GM19239 (cell line): ENCODE results near the gene PAX1.

Experiments
- DNase-seq: peaks from one replicate; pipeline ENCODE4 v3.0.0; 2011; ENCODE audit warnings: low spot score; ENCODE audit not compliant: insufficient read length
- FAIRE-seq: peaks from 2 replicates; lab custom pipeline; 2011; peaks lifted over from hg19 to GRCh38; lab: Jason Lieb, UNC

Gene PAX1

DNA sequence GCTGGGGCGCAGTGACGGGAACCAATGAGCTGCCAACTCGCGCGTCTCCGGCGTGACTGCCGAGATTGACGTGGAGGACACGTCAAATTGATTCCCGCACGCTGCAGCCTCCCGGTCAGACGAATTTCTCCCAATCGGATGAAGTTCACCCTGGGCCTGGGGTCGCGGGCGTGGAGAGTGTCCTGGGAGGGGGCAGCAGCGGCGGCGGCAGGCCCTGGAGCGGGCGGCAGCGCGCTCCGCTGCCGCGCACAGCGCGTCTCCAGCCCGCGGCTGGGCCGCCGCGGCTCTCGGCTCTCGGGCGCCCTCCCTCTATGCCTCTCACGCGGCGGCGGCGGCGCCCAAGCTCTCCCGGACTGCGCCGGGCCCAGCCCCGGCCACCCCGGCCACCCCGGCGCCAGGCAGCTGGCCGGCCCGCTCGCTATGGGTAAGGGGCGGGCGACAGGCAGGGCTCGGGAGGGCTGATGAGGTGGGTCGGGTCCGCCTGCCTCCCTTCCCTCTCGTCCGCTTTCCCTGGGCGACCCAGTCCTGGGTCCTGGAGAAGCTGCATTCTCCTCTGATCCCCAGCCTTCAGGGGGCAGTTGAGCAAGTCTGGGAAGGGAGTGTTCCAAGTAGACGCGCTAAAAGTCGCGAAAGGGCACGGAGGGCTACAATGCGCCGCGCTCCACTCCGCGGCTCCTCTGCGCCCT is at the start of gene PAX1:
Gene PAX1, plus strand, starts transcription at position 90 of the 686 bp plus-strand sequence. Its CDS starts 49 bp downstream, at position 139.
- no peak for FAIRE-seq
- DNase-seq = no peak

DNA sequence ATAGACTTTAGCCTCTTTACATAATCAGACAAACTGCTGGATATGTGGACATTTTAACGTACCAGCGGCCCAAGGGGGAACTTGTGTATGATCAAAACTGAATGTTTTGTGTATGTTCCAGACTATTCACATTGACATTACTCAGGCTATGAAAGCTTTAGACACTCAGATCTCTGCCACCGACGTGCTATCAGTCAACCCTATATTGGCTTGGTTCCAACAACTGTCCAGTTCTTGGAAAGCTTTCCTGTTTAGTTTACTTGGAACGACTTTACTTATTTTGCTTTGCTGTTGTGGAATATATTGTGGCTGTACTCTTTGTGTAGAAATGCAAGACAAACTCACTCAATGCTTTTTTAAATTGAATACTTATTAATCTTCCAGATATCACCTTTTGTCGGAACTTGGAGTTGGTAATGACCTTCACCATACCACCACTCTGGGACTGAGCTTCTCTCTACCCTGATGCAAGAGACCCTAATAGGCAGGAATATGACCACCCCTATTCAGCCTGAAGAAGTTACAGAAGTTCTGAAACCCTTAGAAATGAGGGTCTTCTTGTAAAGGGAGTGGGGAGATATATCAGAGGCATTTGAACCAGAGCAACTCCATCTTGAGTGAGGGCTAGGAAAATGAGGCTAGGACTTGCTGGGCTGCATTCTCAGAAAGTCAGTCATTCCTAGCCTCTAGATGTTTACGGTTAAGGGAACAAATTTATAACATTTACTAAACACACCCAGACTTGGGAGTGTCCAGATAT is 49.0 kb upstream of the PAX1 start:
- DNase-seq (no peak), FAIRE-seq (no peak)

DNA sequence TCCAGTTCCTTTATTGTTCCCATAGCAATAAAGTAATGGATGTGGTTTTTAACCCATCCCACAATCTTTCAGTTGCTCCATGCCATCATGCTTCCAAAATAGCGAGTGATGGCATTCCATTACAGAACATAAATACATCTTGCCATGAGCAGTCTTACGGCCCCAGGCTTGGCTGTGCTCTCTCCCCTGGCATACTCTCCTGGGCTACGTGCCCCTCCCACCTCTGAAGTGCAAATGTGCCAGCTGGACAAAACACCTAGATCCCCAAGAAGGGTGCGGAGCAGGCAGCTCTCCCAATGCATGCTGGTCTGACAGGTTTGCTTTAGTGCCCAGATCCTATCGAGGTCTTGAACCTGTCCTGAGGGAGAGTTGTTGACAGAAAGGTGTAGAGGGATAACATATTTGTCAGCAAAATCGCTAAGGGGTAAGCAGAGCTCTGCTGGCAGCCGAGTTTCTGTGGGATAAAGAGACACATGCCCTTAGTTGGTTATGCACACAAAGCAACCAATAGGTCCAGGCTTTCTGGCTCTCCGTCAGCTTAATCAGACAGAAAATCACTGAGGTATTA is 43.9 kb upstream of the PAX1 start:
- FAIRE-seq = no peak

DNA sequence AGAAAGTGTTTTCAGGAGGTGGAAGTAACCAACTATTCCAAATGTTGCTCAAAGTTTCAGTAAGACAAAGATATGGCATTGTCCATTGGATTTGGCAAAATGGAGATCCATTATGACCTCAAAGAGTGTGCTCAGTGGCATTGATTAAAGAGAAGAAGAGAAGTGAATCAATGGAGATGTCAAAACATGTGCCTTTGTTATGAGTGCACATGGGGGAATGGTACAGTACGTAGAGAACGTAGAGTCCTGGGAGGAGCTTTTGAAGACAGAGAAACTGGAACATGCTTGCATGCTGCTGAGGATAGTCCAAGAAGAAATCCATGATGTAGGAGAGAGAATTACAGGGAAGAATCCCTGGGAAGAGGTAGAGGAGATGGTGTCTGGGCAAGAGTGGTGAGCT is 42.0 kb upstream of the PAX1 start:
- no peak for FAIRE-seq
- DNase-seq = no peak

More for the DNA sequence above, 43.9 kb upstream of the PAX1 start:
- no peak for DNase-seq

DNA sequence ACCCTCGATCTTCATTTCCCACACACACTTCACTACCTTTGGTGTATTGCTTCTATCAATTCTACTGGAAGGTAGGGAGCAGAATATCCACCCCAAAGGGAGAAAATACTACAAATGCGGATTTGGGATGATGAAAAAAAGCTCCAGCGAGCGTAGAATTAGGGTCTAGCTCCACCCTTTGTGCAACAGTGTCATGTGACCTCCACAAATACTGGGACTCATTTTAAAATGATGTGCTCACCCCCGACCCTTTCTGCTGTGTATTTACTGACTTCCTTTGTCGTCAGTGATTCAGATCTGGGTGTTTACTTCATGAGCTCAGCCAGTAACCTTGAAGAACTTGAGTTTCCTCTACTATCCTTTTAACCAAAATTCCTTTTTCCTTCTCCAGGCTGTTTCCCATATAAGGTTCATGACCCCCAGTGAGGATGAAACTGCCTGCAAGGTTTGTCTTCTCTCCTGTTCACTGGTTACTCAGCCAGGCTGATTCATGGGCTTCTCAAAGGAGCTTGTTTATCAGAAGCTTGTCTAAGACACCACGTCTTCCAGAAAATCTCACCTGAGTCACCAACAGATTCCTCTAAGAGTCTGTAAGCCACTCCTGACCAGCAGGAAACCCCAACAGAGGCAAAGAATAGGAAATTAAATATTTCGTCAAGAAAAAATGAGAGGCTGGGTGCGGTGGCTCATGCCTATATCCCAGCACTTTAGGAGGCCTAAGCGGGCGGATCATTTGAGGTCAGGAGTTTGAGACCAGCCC is 39.6 kb upstream of the PAX1 start:
- DNase-seq = no peak
- no peak for FAIRE-seq

DNA sequence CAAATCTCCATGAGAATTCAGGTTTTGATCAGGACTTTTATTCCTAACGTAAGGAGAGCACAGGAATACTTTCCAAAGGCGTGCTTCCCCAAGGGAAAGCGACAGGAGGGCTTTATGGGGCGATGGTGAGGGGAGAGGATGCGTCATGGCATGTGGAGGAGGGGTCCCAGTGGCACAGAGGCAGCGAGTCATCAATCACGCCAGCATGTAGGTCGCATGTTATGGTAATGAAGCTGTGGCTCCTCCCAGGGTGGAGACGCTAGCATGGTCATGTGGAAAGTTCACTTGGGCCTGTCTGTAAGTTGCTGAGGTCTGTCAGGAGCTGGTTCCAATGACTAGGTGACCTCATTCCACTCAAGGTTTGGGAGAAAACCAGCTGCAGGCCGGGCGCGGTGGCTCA is 35.3 kb upstream of the PAX1 start:
- FAIRE-seq = no peak
- no peak for DNase-seq

DNA sequence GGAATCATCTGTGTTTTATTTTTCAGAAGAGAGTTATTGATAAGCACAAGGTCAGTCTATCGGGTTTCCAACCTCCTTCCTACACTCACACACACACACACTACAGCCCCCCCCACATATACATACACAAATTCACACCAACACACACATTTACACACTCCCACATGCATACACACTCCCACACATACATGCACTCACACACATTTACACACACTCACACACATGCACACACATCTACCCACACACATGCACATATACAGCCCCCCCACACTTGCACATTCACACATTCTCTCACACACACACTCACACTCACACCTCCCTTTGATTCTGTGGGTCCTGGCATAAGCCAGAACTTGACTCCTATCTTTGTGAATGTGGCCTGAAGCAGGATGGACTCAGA is 34.5 kb upstream of the PAX1 start:
- FAIRE-seq (no peak), DNase-seq (no peak)

DNA sequence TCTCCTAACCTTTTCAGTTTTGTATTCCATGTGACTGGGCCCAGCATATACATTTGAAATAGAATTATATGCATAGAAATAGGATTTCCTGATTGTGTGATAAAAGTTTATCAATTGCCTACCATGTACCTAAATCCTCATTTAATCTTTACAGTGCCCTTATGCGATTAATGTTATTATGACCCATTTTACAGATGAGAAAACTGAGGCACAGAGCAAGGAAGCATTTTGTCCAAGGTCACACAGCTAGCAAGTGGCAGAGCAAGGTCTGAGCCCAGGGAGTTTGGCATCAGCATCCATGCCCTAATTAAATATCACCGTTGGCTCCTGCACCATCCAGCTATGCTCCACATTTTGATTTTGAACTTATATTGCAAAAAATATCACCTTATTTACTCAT is 28.2 kb upstream of the PAX1 start:
- FAIRE-seq (no peak), DNase-seq (no peak)

DNA sequence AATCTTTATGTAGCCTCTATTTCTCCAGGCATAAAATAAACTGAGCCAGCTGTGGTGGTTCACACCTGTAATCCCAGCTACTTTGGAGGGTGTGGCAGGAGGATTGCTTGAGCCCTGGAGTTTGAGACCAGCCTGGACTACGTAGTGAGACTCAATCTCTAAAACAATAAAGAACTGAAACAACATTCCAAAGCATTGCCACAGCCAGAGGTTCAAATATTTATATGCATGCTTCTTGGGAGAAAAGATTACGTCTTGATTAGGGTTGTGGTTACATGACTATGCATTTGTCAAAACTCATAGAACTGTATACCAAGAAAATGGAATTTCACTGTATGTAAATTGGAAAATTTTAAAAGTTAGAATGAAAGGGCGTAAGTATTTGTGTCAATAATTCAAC is 27.7 kb upstream of the PAX1 start:
- no peak for FAIRE-seq
- no peak for DNase-seq

DNA sequence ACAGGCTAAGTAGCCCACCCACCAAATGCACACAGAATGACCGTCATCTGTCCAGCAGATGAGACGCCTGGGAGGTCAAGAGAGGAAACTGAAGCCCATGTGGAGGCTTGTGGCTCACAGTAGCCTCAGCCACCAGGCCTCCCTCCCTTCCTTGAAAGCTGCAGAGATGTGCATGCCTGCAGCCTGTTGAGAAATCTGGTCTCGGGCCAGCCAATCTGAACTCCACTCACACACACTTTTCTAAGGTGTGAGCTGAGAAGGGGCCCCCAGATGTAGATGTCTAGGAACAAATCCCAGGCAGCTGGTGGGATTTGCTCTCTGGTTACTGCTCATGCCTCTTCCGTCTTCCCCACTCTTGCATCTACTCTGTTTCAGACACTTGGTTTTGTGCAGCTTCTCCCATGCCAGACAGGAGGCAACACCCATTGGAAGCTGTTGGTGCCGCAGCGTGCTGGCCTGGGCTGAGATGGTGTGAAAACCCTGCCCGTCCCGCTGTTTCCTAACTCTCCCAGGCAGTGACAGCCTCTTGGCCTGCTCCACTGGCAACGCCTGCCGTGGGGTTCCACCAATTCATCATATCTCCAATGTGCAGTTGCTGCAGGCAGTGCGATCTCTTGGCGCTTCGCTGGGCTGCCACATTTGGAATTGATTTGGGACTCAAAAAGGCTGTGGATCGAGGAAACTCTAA is 24.1 kb upstream of the PAX1 start:
- no peak for FAIRE-seq
- DNase-seq = no peak

DNA sequence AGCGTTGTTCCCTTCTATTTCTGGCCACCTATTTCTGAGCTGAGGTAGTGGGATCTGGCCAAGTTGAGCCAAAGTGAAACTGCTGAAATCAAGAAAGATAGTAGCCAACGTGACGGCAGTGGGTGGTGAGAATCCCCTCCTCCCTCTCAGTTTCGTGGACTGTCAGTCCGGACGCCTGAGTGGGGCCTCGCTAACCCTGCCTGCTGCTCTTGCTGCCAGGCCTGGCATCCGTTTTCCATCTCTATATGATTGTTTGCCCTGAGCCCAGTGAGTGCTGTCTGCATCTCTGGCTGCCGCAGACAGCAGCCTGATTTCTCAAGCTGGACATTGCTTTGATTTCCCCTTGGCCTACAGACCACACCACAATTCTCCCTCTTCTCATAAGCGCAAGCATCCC is 23.5 kb upstream of the PAX1 start:
- no peak for DNase-seq

DNA sequence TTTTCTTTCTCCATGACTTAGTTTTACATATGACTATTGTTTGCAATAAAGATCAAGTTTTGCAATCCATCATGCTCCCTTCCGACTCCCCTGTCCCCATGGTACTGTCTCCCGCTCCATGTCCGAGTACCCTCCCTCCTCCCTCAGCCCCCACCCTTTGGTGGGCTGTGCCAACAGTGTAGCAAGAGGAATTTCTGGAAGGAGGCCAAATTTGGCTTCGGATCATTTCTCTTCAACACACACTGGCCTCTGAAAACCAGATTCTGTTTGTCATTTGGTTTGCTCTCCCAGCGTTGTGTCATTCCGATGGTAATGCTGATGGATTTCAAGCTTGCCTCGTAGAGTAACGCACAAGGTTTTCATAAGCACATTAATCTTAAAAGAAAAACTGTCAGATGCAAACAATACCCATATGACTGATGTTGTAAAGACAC is 22.9 kb upstream of the PAX1 start:
- FAIRE-seq (no peak), DNase-seq (no peak)

More for the DNA sequence above, 23.5 kb upstream of the PAX1 start:
- no peak for FAIRE-seq

DNA sequence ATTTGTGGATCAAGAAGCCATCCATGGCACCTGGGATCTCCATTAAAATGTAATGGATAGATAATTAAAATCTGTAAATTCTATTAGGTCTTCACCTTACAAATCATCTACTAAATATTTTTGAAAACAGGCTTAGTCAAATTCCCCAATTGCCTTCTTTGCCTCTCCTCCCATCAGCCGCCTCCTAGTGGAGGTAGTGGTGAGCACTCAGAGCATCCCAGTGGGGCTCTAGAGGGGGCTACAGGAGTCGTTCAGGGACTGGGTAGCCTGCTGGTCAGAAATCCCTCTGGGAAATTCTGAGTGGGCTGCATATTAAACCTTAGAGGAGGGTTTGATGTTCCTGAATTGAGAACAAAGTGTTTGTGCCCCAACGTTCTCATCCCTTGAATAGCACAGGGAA is 20.8 kb upstream of the PAX1 start:
- no peak for FAIRE-seq

DNA sequence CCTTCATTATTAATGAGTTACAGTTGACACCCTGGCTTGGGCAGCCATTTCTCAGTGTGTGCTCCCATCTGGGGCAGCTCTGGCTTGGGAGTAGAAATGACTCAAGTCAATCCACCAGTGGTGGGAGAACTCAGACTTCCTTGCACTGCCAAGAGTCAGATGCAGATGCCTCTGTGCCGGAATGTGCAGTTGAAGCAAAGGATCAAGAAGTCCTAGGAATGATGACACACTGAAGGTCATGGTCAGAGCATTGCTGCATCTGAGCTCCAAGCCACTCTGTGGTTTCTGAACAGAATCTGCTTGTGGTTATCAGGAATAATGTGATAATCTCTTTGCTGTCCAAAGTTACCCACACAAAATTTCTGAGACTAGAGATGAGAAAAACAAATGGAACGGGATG is 19.5 kb upstream of the PAX1 start:
- FAIRE-seq (no peak), DNase-seq (no peak)

More for the DNA sequence above, 20.8 kb upstream of the PAX1 start:
- no peak for DNase-seq

DNA sequence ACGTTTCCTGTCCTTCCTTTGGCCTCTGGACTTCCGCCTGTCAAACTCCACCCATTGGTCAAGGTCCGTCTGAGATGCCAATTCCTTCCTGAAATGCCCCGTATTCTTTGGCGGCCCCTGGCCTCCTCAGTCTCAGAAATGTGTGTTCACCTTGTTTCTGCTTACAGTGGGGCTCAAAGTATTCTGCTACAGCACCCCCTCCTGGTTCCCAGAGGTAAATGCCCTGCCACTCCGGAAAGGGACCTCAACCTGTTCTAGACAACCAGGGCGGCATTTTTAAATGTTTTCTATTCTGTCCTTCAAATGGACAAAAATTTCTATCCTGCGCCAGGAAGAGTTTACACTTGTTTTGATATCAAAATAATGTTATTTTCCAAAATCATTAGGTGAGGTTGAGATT is 12.1 kb upstream of the PAX1 start:
- DNase-seq (no peak), FAIRE-seq (no peak)

DNA sequence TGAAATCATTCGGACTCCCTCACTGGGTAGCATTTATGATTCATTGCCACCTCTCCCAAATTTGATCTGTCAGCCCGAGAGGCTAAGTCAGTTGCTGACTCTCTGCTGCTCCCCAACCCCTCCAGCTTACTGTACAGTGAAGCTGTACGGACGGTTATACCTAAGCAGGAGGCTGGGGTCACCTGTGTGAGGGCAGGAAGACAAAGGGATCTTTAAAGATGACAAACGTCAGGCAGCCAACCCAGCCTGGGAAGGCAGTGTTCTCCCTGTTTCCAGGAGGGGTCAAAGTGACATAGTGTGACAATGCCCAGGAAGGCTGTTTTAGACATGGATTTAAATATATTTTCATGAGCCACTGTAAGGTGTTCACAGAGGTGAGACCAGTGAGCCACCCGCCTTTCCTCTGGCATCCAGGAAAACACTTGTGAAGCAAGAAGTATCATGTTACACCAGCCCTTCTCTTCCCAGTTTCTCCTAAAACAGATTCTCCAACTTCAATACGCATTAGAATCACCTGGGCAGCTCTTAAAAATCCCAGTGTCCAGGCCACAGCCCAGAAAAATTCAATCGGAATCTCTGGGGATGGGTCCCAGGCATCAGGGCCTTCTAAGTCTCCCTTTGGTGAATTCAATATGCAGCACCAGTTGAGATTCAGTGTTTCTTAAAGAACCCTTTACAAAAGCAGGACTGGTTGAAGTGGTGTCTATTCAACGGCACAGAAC is 6.8 kb upstream of the PAX1 start:
- FAIRE-seq = no peak

DNA sequence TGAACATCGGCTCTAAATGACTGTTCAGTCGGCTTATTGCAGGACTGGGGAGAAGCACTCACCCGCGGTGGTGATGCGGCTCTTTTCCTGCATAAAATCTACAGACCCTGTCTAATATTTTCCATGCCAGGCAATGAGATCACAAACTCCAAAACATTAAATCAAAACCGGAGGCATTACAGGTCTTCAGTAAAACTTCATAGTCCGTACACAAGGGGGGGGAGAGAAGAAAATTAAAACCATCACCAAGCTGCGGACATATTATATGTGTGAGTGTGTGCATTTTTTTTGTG is 6.3 kb upstream of the PAX1 start:
- FAIRE-seq (no peak), DNase-seq (no peak)

More for the DNA sequence above, 6.8 kb upstream of the PAX1 start:
- no peak for DNase-seq

DNA sequence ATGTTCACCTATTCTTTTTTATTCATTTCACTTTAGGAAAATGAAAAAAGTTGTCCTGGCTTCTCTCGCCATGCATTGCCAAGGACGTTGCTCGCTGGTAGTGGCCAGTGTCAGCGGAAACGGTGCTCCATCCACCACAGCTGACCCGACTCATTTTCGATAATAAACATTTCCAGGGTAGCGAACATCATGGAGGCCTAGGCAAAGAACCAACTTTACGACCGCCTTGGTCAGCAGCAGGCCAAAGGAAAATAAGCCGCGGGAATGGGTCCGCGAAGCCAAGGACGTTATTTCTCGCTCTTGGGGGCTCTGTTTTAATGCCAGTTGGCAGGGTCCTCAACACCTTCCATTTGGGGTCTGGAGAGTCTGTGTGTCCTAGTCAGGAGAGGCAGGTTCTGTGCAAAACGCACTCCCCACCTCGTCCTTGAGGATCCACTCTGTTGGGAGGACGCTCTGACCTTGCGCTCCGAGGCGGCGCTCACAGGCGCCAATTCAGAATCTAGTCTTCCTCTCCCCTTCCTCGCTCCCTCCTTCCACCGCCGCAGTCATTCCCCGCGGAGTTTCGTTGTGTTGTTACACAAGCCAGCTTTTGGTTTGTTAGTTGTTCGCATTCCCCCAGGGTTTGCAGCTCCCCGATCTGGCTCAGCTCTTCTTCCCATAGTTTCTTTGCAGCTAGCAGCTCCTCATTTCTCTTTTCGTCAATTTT is 4.1 kb upstream of the PAX1 start:
- FAIRE-seq = no peak

DNA sequence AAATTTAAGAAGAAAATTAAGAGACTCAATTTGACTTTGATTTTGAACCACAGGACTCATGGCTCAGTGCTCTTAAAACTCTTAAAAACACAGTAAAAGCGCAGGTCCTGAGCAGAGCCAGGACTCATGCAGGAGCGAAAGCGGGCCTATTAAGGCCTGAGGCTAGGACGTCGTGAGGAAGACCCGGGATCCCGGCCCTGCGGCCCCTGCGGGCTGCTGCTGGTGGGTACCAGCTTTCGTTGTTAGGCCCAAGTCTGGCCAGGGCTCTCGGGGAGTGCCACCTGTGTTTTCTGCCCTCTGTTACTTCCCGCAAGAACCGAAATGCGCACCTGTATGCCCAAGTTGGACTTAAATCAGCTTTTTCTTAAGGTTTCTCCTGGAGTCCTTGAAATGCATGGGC is 3.4 kb upstream of the PAX1 start:
- FAIRE-seq = no peak
- DNase-seq = no peak

More for the DNA sequence above, 4.1 kb upstream of the PAX1 start:
- no peak for DNase-seq
